BLaER1 treated with 17β-estradiol and CSF1 and Interleukin-3, amounts not matched to agents 10 nM and 100 nM (cell line): ENCODE data around the gene GPR31.

Experiments
- H3K27ac ChIP-seq, 11 experiments: shearing (Covaris generic); formaldehyde crosslinking; 2 replicates each; pipeline ENCODE4 v1.8.1; 2022
- H3K27me3 ChIP-seq, 11 experiments: shearing (Covaris generic); formaldehyde crosslinking; 2 replicates each; pipeline ENCODE4 v1.8.1; 2022
- H3K36me3 ChIP-seq, 11 experiments: shearing (Covaris generic); formaldehyde crosslinking; 2 replicates each; pipeline ENCODE4 v1.8.1; 2022
- H3K4me1 ChIP-seq, 10 experiments: shearing (Covaris generic); formaldehyde crosslinking; 2 replicates each; pipeline ENCODE4 v1.8.1; 2022
- H3K4me2 ChIP-seq, 11 experiments: shearing (Covaris generic); formaldehyde crosslinking; 2 replicates each; pipeline ENCODE4 v1.8.1; 2022
- H3K4me3 ChIP-seq, 10 experiments: shearing (Covaris generic); formaldehyde crosslinking; 2 replicates each; pipeline ENCODE4 v1.8.1; 2022
- H3K9ac ChIP-seq, 11 experiments: shearing (Covaris generic); formaldehyde crosslinking; 2 replicates each; pipeline ENCODE4 v1.8.1; 2022
- H3K9me3 ChIP-seq, 11 experiments: shearing (Covaris generic); formaldehyde crosslinking; replicated peaks in 1 of 11; 2 replicates each; pipeline ENCODE4 v1.8.1; 2022
- H4K20me1 ChIP-seq, 11 experiments: shearing (Covaris generic); formaldehyde crosslinking; 2 replicates each; pipeline ENCODE4 v1.8.1; 2022
- Cebpa-rat ChIP-seq, 11 experiments: shearing (Covaris generic); IDR thresholded peaks; 2 replicates each; pipeline ENCODE4 v1.8.1; 2022

The GPR31 gene

GRCh38 chr6:167165858-167166471 is 8.2 kb upstream of the GPR31 start:
- no peak for TF ChIP-seq Cebpa-rat (IDR thresholded peaks at IDR 0.05)
- Histone ChIP-seq H4K20me1 (no peaks in the 10 kb centered on the region; a peak in 1 of 22 replicates), H3K27me3 (peaks cover 0 to 9% (median 0%) of the 10 kb centered on the region in 11 experiments; a peak in 3 of 22 replicates), H3K9ac (no peak overlapping the region), H3K4me2 (no peak overlapping the region), H3K27ac (no peak overlapping the region), H3K9me3 (no peaks in the 10 kb centered on the region), H3K4me1 (peaks cover 0 to 5% (median 0%) of the 10 kb centered on the region in 10 experiments; a peak in 5 of 20 replicates), H3K36me3 (no peaks in the 10 kb centered on the region), H3K4me3 (no peak overlapping the region)

GRCh38 chr6:167164261-167164660 is 6.5 kb upstream of the GPR31 start:
- Histone ChIP-seq H3K4me2 (no peak overlapping the region), H3K27ac (no peak overlapping the region)

GRCh38 chr6:167163476-167164011 is 5.8 kb upstream of the GPR31 start:
- Histone ChIP-seq H3K27ac (no peak overlapping the region), H3K36me3 (no peaks in the 10 kb centered on the region), H3K9me3 (no peaks in the 10 kb centered on the region), H3K4me1 (0 out of 20 replicates have a peak, but pooled peaks cover 0 to 5% (median 0%) of the 10 kb centered on the region in 10 experiments), H3K4me2 (no peak overlapping the region), H4K20me1 (no peaks in the 10 kb centered on the region; a peak in 1 of 22 replicates), H3K9ac (no peak overlapping the region), H3K27me3 (no peaks in the 10 kb centered on the region), H3K4me3 (no peak overlapping the region)
- TF ChIP-seq Cebpa-rat (IDR thresholded peaks at IDR 0.05), result no peak

More at GRCh38 chr6:167164261-167164660, 6.5 kb upstream of the GPR31 start:
- H4K20me1 ChIP-seq, result no peaks in the 10 kb centered on the region; a peak in 1 of 22 replicates
- no peaks in the 10 kb centered on the region for H3K9me3 ChIP-seq
- H3K4me3 ChIP-seq, result no peak overlapping the region
- H3K36me3 ChIP-seq, result no peaks in the 10 kb centered on the region
- no peak overlapping the region for H3K9ac ChIP-seq
- H3K4me1 ChIP-seq, result peaks cover 0 to 5% (median 0%) of the 10 kb centered on the region in 10 experiments; a peak in 1 of 20 replicates
- TF ChIP-seq Cebpa-rat (IDR thresholded peaks at IDR 0.05), result no peak
- H3K27me3 ChIP-seq, result no peaks in the 10 kb centered on the region

- Histone ChIP-seq H3K9ac (no peak overlapping the region), H3K9me3 (no peaks in the 10 kb centered on the region), H3K4me1 (peaks cover 4 to 14% (median 9%) of the 10 kb centered on the region in 10 experiments), H3K36me3 (no peaks in the 10 kb centered on the region), H3K4me3 (no peak overlapping the region), H4K20me1 (no peaks in the 10 kb centered on the region; a peak in 2 of 22 replicates), H3K27me3 (no peaks in the 10 kb centered on the region), H3K27ac (no peak overlapping the region), H3K4me2 (no peak overlapping the region)
- TF ChIP-seq Cebpa-rat (IDR thresholded peaks at IDR 0.05), result no peak
Measured at GRCh38 chr6:167162591-167162990, 4.8 kb upstream of the GPR31 start.

- no peak overlapping the region for H3K9ac ChIP-seq
- TF ChIP-seq Cebpa-rat (IDR thresholded peaks at IDR 0.05), result no peak
- no peaks in the 10 kb centered on the region for H3K36me3 ChIP-seq
- no peak overlapping the region for H3K4me3 ChIP-seq
- no peaks in the 10 kb centered on the region for H3K27me3 ChIP-seq
- no peaks in the 10 kb centered on the region for H3K9me3 ChIP-seq
- H3K27ac ChIP-seq, result no peak overlapping the region
- no peaks in the 10 kb centered on the region; a peak in 2 of 22 replicates for H4K20me1 ChIP-seq
- H3K4me2 ChIP-seq, result no peak overlapping the region
- H3K4me1 ChIP-seq, result peaks cover 10 to 20% (median 15%) of the 10 kb centered on the region in 10 experiments
Measured at GRCh38 chr6:167161851-167162467, 4.2 kb upstream of the GPR31 start.

GRCh38 chr6:167157414-167157813 is 366 bp downstream of the GPR31 start:
- no peak overlapping the region for H3K9ac ChIP-seq
- H3K27me3 ChIP-seq, result no peaks in the 10 kb centered on the region
- H3K9me3 ChIP-seq, result no peaks in the 10 kb centered on the region
- H4K20me1 ChIP-seq, result no peaks in the 10 kb centered on the region; a peak in 2 of 22 replicates
- peaks cover 18 to 45% (median 31%) of the 10 kb centered on the region in 10 experiments for H3K4me1 ChIP-seq
- H3K36me3 ChIP-seq, result no peaks in the 10 kb centered on the region
- TF ChIP-seq Cebpa-rat (IDR thresholded peaks at IDR 0.05), result no peak
- peak overlapping the region in 2 of 11 experiments; percentile 7 to 14; a peak in 2 of 22 replicates for H3K27ac ChIP-seq
- H3K4me3 ChIP-seq, result no peak overlapping the region
- peak overlapping the region; percentile 53 to 84 (median 69) for H3K4me2 ChIP-seq

GRCh38 chr6:167154895-167155294 is 2.9 kb downstream of the GPR31 start:
- Histone ChIP-seq H4K20me1 (no peaks in the 10 kb centered on the region; a peak in 1 of 22 replicates), H3K9ac (no peak overlapping the region), H3K4me1 (peaks cover 39 to 62% (median 51%) of the 10 kb centered on the region in 10 experiments), H3K27ac (no peak overlapping the region), H3K9me3 (no peaks in the 10 kb centered on the region), H3K4me2 (no peak overlapping the region; a peak in 1 of 22 replicates), H3K4me3 (no peak overlapping the region), H3K36me3 (no peaks in the 10 kb centered on the region), H3K27me3 (no peaks in the 10 kb centered on the region)
- TF ChIP-seq Cebpa-rat (IDR thresholded peaks at IDR 0.05), result no peak

GRCh38 chr6:167154291-167154690 is 3.5 kb downstream of the GPR31 start:
- Histone ChIP-seq H3K9me3 (no peaks in the 10 kb centered on the region), H3K4me2 (peak overlapping the region in 4 of 11 experiments; percentile 42 to 75 (median 58); a peak in 6 of 22 replicates), H3K27me3 (no peaks in the 10 kb centered on the region), H3K4me3 (no peak overlapping the region), H4K20me1 (no peaks in the 10 kb centered on the region; a peak in 1 of 22 replicates), H3K4me1 (peaks cover 39 to 62% (median 51%) of the 10 kb centered on the region in 10 experiments), H3K27ac (no peak overlapping the region), H3K9ac (no peak overlapping the region), H3K36me3 (no peaks in the 10 kb centered on the region)
- no peak for TF ChIP-seq Cebpa-rat (IDR thresholded peaks at IDR 0.05)

- TF ChIP-seq Cebpa-rat (IDR thresholded peaks at IDR 0.05), result no peak
- H3K9ac ChIP-seq, result no peak overlapping the region
- peak overlapping the region in 2 of 11 experiments; percentile 6 to 58; a peak in 4 of 22 replicates for H3K27ac ChIP-seq
- H3K4me2 ChIP-seq, result peak overlapping the region in 9 of 11 experiments; percentile 0 to 75 (median 42); a peak in 13 of 22 replicates
- no peak overlapping the region for H3K4me3 ChIP-seq
- no peaks in the 10 kb centered on the region for H3K9me3 ChIP-seq
- H3K4me1 ChIP-seq, result peaks cover 39 to 62% (median 52%) of the 10 kb centered on the region in 10 experiments
- no peaks in the 10 kb centered on the region for H3K36me3 ChIP-seq
- no peaks in the 10 kb centered on the region; a peak in 1 of 22 replicates for H4K20me1 ChIP-seq
- no peaks in the 10 kb centered on the region for H3K27me3 ChIP-seq
Measured at GRCh38 chr6:167153521-167153959, 4.2 kb downstream of the GPR31 start.
